Measurements from ENCODE around the gene NKX2-3. TPM values are rescaled to one million over a fixed set of nuclear protein-coding genes. Genes with fewer than 3 reads are reported as not detected.

Gene NKX2-3
- total and polyA plus RNA-seq, 9 of the 15 experiments (the other 6 are each of a cell fraction or from before 2014, with no cell fraction given): not detected

- no peak overlapping the region for H3K27ac ChIP-seq (ENCODE audit: extremely low read depth, low read depth, low read length)
- H3K36me3 ChIP-seq (ENCODE audit: control insufficient read depth, insufficient read depth, low read length): no peaks in the 10 kb centered on the region
- H2AFZ ChIP-seq (ENCODE audit: low read depth, low read length): no peak overlapping the region
- CTCF ChIA-PET (ENCODE audit: low intra/inter-chr PET ratio): no interaction called here
- no peaks in the 10 kb centered on the region for H3K9me1 ChIP-seq (ENCODE audit: control insufficient read depth, insufficient read depth, low read length)
- ATAC-seq (no peak), FAIRE-seq (no peak), DNase-seq (ENCODE audit: extremely low read depth in 1 of 4, low spot score in 3 of 4) (no peak)
- WGBS (ENCODE audit: insufficient coverage, low coverage, missing lambda C conversion rate): 3% methylated on average over 5 of the region's 6 CpGs
- in situ Hi-C loops (cut with MboI) (no loop called here), intact Hi-C loops (cut with micrococcal nuclease) (no loop called here)
- no peaks in the 10 kb centered on the region for H3K9me3 ChIP-seq (replicated peaks; ENCODE audit: control insufficient read depth, insufficient read depth, low read depth, low read length)
- 0 out of 5 replicates have a peak, but pooled peaks cover 0 to 2% of the 10 kb centered on the region in 2 experiments for H3K4me1 ChIP-seq (replicated peaks in 1 of 2; ENCODE audit: control insufficient read depth in 2 of 2, insufficient read depth in 2 of 2, low read length in 2 of 2)
- H3K4me2 ChIP-seq (ENCODE audit: insufficient read depth, low read length): no peak overlapping the region
- POLR2A ChIA-PET: interaction anchor here (1.1 kb wide), 1 partner anchor 25 kb away, joined by 6 read pairs; no protein-coding TSS in a partner anchor
- no peak overlapping the region for H3K9ac ChIP-seq (ENCODE audit: insufficient read depth in 1 of 2, low read depth in 2 of 2, low read length in 2 of 2)
- peaks cover 16 to 43% of the 10 kb centered on the region in 2 experiments; a peak in 4 of 5 replicates for H3K27me3 ChIP-seq (ENCODE audit: control insufficient read depth in 2 of 2, insufficient read depth in 2 of 2, low read length in 2 of 2)
- no TSS peak for BruUV-seq (replicated peaks)
- TF ChIP-seq DPF2 (IDR thresholded peaks at IDR 0.05) (no peak), MNT (conservative IDR thresholded peaks at IDR 0.05) (no peak), ZNF140 (CRISPR knock-in tag; IDR thresholded peaks at IDR 0.05) (no peak), CXXC5 (CRISPR knock-in tag; IDR thresholded peaks at IDR 0.05) (no peak), TOE1 (IDR thresholded peaks at IDR 0.05; ENCODE audit: borderline replicate concordance) (no peak), TOE1 (CRISPR knock-in tag; IDR thresholded peaks at IDR 0.05; ENCODE audit: borderline replicate concordance, low read depth) (no peak), PHB (CRISPR knock-in tag; IDR thresholded peaks at IDR 0.05) (no peak), CEBPB (tag; IDR thresholded peaks at IDR 0.05) (no peak), GABPA (tag; conservative IDR thresholded peaks at IDR 0.05; ENCODE audit: low read depth) (no peak), SRSF3 (IDR thresholded peaks at IDR 0.05; ENCODE audit: insufficient read depth, low read length) (no peak), FOXA1 (IDR thresholded peaks at IDR 0.05; ENCODE audit: borderline replicate concordance) (no peak), ZNF280B (CRISPR knock-in tag; IDR thresholded peaks at IDR 0.05) (no peak), ZNF384 (IDR thresholded peaks at IDR 0.05; ENCODE audit: low read depth, low read length) (no peak), SNIP1 (IDR thresholded peaks at IDR 0.05; ENCODE audit: low read depth) (no peak), SMARCC2 (IDR thresholded peaks at IDR 0.05; ENCODE audit: low read depth) (no peak), ZNF280A (IDR thresholded peaks at IDR 0.05; ENCODE audit: low read depth, partially characterized antibody) (no peak), NFRKB (IDR thresholded peaks at IDR 0.05; ENCODE audit: low read depth) (no peak), NELFE (IDR thresholded peaks at IDR 0.05; ENCODE audit: insufficient read depth, insufficient read length) (no peak)
- H3K79me2 ChIP-seq (ENCODE audit: control insufficient read depth, insufficient read depth, low read length): no peaks in the 10 kb centered on the region
- H3K4me3 ChIP-seq: no peak overlapping the region
- no peaks in the 10 kb centered on the region for H4K20me1 ChIP-seq (replicated peaks; ENCODE audit: control insufficient read depth, insufficient read depth, low read length)
These were observed 49.6 kb downstream of the NKX2-3 start for GRCh38 chr10:99582255-99582770.
